GM18507 (cell line): ENCODE results near the gene STARD13.
"Not testable (repeated sequence)": the region's sequence is repeated elsewhere in the genome, so short reads cannot be mapped to it uniquely, and the experiment has no call there.

Source experiments
- DNase-seq: peaks from one replicate; pipeline ENCODE4 v3.0.0; 2011; ENCODE audit warnings: low read depth; ENCODE audit not compliant: insufficient read length; ENCODE audit errors: extremely low spot score
- FAIRE-seq: peaks from 2 replicates; lab custom pipeline; 2011; peaks lifted over from hg19 to GRCh38; lab: Jason Lieb, UNC

Gene STARD13

DNA sequence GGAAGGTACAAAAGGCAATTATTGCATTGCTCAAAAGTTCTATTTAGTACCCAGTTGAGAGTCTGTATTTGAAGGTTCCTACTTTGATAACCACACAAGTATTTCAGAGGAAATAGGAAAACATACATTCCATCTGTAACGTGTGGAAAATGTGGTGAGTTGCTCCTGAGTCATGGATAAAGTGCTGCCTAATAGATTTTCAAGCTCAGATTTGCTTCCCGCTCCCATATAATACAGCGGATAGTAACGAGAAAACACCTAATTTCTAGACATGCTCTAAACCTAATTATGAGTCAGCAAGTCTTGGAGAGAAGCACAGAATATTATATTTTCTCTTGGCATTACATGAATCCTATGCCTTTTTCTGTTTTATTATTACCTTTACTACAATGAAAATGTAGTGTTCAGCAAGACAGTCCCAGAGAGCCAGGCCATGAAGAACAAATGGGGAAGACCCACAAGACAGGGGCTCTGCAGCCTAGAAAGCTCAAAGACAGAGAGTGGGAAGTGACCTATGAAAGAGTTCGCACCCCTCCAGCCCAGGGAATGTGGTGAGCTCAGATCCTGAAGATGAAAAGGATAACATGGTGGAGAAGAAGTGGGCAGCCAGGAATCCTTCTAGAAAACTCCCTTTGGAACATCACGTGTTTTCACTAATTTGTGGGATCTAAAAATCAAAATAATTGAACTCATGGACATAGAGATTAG is 116.1 kb downstream of the STARD13 start:
- DNase-seq (no peak), FAIRE-seq (no peak)

GRCh38 chr13:33168321-33168960 is 117.1 kb downstream of the STARD13 start:
- DNase-seq (no peak), FAIRE-seq (no peak)

DNA sequence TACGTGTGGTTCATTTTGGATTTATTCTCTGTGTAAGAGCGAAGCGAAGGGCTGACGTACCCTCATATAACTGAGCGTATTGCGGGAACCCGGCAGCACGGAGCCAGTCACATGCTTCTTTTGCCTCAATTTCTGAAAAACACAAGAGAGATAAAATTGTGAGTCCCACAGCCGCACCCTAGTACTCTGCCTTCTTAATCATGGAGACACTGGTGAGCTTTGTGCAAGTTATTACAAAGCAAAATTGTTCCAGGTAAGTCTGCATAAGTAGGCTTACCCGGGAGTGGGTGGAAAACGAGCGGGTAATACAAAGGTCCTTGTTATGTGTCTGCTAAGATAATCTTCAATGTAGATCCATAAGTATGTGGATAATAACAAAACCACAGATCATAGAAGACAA is 118.1 kb downstream of the STARD13 start:
- DNase-seq = no peak
- FAIRE-seq = no peak

- FAIRE-seq = no peak
- DNase-seq = no peak
These were observed 119.8 kb downstream of the STARD13 start for GRCh38 chr13:33165787-33166186.

DNA sequence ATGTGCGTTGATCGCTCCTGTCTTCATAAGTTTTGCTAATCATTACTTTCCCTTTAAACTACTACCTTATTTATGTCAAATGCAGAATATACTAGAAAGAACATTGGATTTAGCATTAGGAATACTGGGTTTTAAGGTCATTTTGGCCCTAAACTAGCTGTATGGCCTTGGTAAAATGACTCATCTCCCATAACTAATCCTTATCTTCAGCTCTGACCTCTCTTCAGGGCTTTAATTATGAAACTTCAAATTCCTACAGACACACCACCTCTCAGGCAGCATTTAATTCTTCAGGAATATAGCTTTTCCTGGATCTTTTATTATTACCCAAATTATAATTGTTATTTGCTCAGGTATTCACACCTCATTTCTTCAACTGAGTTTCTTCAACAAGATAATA is 121.2 kb downstream of the STARD13 start:
- DNase-seq (no peak), FAIRE-seq (no peak)

DNA sequence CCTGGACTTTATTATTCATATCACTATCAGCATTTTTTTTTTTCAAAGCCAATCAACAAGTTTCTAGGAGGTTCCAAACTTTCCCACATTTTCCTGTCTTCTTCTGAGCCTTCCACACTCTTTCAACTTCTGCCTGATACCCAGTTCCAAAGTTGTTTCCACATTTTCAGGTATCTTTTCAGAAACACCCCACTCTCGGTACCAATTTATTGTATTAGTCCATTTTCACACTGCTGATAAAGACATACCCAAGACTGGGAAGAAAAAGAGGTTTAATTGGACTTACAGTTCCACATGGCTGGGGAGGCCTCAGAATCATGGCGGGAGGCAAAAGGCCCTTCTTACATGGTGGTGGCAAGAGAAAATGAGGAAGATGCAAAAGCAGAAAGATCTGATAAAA is 122.8 kb downstream of the STARD13 start:
- FAIRE-seq, DNase-seq: not testable (repeated sequence)

GRCh38 chr13:33158816-33159215 is 126.7 kb downstream of the STARD13 start:
- DNase-seq (no peak), FAIRE-seq (no peak)

GRCh38 chr13:33158271-33158670 is 127.3 kb downstream of the STARD13 start:
- FAIRE-seq = no peak

GRCh38 chr13:33154911-33155310 is 130.6 kb downstream of the STARD13 start:
- FAIRE-seq (no peak), DNase-seq (no peak)

More at GRCh38 chr13:33158271-33158670, 127.3 kb downstream of the STARD13 start:
- no peak for DNase-seq

GRCh38 chr13:33153421-33154404 is 131.8 kb downstream of the STARD13 start:
- FAIRE-seq (peak; percentile 33), DNase-seq (no peak)

GRCh38 chr13:33152389-33152788 is 133.2 kb downstream of the STARD13 start:
- no peak for FAIRE-seq
- DNase-seq = no peak

GRCh38 chr13:33150662-33151061 is 134.9 kb downstream of the STARD13 start:
- DNase-seq = no peak
- FAIRE-seq = peak; percentile 78

GRCh38 chr13:33150126-33150525 is 135.4 kb downstream of the STARD13 start:
- DNase-seq = no peak
- FAIRE-seq = no peak

- FAIRE-seq (no peak), DNase-seq (no peak)
These were observed 137.7 kb downstream of the STARD13 start for GRCh38 chr13:33147832-33148231.

GRCh38 chr13:33146843-33147611 is 138.5 kb downstream of the STARD13 start:
- FAIRE-seq = peak; percentile 97
- peak; percentile 25 for DNase-seq

- FAIRE-seq = peak; percentile 29
These were observed 139.9 kb downstream of the STARD13 start for GRCh38 chr13:33145667-33146066.

DNA sequence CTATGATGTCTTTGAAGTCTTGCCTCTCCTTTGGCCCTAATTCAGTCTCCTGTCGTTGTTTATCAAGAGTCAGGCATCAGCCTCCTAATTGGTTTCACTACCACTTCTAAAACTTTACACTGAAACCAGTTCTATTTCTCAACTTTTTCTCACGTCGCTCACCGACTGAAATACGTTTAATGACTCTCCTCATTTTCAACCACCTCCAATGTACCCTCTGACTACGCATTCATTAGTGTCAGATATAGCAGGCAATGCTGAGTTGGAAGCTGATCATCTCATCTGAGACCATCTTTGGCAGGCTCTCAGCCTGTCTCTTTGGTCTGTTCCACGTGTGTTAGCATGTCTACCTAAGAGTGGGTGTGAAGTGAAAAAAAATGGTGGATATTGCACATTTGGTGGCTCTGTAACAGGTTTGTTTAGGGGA is 141.2 kb downstream of the STARD13 start:
- peak; percentile 31 for FAIRE-seq

More at GRCh38 chr13:33145667-33146066, 139.9 kb downstream of the STARD13 start:
- no peak for DNase-seq

GRCh38 chr13:33139780-33140535 is 145.6 kb downstream of the STARD13 start:
- DNase-seq (no peak), FAIRE-seq (no peak)

More for the DNA sequence above, 141.2 kb downstream of the STARD13 start:
- no peak for DNase-seq
